Inferior parietal cortex (tissue), 1 donor: ENCODE data around the gene TCAF1.
"Not testable (repeated sequence)": the region's sequence is repeated elsewhere in the genome, so short reads cannot be mapped to it uniquely, and the experiment has no call there.

ENCODE experiments used
- DNase-seq: peaks from one replicate; pipeline ENCODE4 v3.0.0-alpha.2; 2016; ENCODE audit errors: extremely low spot score

Gene TCAF1

GRCh38 chr7:143857994-143858393 is 44.0 kb downstream of the TCAF1 start:
- DNase-seq = not testable (repeated sequence)

DNA sequence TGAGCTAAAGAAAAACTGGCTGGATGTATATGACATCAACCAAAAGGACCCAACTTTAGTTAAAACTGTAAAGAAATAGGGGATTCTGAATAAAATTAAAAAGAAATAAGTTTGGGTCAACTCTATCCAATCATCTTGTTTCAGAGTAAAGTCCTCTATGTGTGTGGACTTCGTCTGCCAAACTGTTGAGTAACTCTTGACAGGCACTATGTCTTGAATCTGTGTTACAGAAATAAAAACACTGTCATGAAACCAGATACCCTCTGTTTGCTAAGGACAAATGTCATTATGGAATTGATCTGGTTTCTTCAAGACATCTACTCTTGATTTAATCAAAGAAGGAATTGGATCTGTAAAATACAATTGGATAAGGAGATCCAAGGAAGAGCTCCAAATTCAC is 46.5 kb downstream of the TCAF1 start:
- not testable (repeated sequence) for DNase-seq

GRCh38 chr7:143850682-143851081 is 51.3 kb downstream of the TCAF1 start:
- no peak for DNase-seq

DNA sequence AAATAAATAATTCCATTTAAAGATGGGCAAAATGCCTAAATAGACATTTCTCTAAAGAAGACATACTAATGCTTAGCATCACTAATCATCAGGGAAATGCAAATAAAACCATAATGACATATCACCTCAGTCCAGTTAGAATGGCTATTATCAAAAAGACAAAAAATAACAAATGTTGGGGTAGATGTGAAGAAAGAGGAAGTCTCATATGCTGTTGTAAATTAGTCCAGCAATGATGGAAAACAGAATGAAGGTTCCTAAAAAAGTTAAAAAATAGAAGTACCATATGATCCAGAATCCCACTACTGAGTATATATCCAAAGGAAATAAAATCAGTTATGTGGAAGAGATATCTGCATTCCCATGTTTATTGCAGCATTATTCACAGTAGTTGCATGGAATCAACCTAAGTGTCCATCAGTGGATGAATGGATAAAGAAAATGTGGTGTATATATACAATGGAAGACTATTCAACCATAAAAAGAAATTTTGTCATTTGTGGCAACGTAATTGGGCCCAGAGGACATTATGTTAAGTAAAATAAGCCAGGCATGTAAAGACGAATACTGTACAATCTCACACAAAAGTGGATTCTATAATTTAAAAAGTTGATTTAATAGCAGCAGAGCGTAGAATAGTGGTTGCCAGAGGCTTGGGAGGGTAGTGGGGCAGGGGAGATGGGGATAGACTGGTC is 52.0 kb downstream of the TCAF1 start:
- no peak for DNase-seq

DNA sequence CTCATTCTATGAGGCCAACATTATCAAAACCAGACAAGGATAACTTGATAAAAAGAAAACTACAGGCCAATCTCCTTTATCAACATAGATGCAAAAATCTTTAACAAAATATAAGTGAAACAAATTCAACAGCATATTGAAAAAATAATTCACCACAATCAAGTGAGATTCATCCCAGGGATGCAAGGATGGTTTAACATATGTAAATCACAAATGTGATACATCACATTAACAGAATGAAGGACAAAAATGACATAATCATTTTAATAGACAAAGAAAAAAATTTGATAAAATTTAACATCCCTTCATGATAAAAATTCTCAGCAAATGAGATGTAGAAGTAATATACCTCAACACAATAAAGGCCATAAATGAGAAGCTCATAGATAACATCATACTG is 53.8 kb downstream of the TCAF1 start:
- no peak for DNase-seq

GRCh38 chr7:143846692-143847091 is 55.3 kb downstream of the TCAF1 start:
- DNase-seq = no peak

DNA sequence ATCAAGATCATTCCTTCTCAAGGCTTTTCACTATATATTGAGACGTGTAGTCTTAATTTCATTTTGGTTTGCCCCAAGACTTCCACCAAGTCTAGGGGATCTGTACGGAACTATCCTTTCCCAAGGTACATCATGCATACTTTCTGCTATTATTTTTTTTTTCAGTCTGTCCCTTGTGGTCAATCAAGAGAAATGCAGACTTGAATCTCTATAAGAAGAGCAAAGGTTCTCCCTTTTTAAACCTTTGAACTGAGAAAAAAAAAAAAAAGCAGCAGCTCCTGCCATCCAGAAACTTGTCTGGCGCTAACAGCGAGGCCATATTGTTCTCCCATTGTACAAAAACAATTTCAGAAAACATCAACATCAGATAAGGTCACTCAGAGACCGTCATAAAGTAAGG is 60.3 kb downstream of the TCAF1 start:
- not testable (repeated sequence) for DNase-seq

GRCh38 chr7:143840062-143840461 is 61.9 kb downstream of the TCAF1 start:
- DNase-seq = not testable (repeated sequence)

DNA sequence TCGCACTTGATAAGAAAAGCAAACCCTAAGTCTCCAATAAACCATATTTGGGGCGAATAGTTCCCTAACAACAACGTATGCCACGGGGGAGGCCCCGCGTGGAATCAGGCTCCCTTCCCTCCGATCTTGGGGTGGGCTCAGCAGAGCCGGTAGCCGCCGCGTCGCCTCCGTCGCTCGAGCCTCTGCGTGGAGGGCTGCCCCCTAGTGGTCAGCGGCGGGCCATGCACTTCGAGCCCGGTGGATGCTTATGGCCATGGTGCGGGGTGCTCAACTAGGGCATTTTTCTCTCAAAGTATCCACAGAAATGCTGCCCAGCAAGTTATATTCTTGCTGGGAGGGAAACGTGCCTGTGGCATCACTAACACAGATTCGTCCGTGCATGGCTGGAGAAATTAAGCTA is 64.8 kb downstream of the TCAF1 start:
- DNase-seq = not testable (repeated sequence)

- DNase-seq = not testable (repeated sequence)
Measured at GRCh38 chr7:143836622-143837021, 65.4 kb downstream of the TCAF1 start.

- not testable (repeated sequence) for DNase-seq
Measured at GRCh38 chr7:143836088-143836487, 65.9 kb downstream of the TCAF1 start.

DNA sequence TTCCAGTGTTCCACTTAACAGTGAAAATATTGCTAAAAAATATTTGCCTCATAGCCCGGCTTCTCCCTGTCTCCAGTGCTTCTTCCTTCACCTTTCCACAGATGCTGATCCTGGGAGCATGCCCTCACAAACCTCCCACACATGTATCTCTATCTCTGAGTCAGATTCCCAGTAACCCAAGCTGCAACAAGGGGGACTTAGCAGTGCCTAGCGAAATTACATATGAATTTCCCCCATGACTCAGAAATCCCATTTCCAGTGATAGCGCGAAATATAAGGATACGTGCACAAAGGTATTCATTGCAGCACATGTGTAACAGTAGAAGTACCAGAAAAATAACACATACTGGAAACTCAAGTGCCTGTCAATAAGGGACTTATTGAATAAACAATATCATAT is 75.4 kb downstream of the TCAF1 start:
- DNase-seq = not testable (repeated sequence)

DNA sequence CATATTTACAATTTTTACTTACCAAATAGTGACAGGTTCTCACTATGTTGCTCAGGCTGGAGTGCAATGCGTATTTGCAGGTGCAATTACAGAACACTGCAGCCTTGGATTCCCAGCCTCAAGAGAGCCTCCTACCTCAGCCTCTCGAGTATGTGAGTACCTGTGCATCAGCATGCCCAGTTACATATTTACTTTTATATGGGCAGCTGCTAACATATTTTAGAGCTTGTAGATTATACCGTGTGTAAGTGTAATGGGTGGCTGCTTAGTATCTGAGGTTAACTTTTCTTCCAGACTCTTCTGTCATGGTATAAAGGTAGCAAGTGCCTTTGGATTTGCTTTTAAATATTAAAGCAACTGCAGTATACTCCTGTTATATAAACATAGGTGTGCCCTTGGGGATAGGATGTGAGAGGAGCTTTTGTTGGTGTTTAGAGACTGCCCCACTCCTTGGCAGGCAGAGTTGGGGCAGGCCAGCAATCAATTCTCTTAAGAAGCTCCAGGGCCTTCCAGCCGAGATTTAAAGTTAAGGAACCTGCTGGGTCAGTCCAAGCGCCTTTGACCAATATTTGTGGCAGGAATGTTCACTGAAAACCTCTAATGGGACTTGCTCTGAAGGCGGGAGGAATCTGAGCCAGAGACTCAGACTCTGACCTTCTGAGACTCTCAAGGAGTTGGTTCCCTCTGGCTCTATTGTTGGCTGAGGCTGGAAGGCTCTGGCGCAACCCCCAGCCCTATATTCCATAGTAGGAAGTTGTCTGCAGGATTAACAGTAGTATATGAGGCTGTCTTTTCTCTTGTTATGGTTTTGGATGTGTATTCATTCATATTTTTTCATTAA is 77.5 kb downstream of the TCAF1 start:
- DNase-seq = not testable (repeated sequence)

- DNase-seq = not testable (repeated sequence)
Measured at GRCh38 chr7:143823634-143824294, 78.2 kb downstream of the TCAF1 start.

- not testable (repeated sequence) for DNase-seq
Measured at GRCh38 chr7:143821392-143822277, 80.3 kb downstream of the TCAF1 start.

- DNase-seq = not testable (repeated sequence)
Measured at GRCh38 chr7:143817873-143818272, 84.1 kb downstream of the TCAF1 start.

GRCh38 chr7:143816471-143817133 is 85.4 kb downstream of the TCAF1 start:
- not testable (repeated sequence) for DNase-seq

GRCh38 chr7:143810639-143811038 is 91.3 kb downstream of the TCAF1 start:
- not testable (repeated sequence) for DNase-seq

DNA sequence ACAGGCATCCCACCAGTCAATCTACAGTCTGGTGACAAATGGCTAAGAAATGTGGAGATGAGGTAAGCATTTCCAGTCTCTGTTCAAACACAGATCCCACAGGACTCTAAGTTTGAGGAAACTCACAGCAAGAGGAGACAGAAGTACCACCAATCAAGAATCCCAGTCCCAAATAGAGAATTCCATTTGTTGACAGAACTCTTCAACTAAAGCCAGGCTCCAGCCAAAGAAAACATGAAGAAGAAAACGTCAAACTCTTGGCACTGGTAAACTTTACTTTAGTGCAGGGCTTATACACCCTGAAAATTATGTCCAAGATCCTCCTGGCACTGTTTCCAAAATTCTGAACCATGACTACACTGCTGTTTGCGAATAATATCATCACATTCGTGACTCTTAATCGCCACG is 95.3 kb downstream of the TCAF1 start:
- not testable (repeated sequence) for DNase-seq
